Activated naive CD8-positive, alpha-beta T cell (primary cell): Measurements from ENCODE around the gene TYK2.

ENCODE experiments used
- H3K27ac Mint-ChIP-seq: one replicate; pipeline ENCODE4 v1.8.0; 2021; ENCODE audit warnings: mixed read lengths
- H3K27me3 Mint-ChIP-seq: one replicate; pipeline ENCODE4 v1.8.0; 2021; ENCODE audit warnings: mixed read lengths
- H3K36me3 Mint-ChIP-seq: one replicate; pipeline ENCODE4 v1.8.0; 2021; ENCODE audit warnings: mixed read lengths
- H3K4me1 Mint-ChIP-seq: one replicate; pipeline ENCODE4 v1.8.0; 2021; ENCODE audit warnings: low read depth, mixed read lengths
- H3K4me3 Mint-ChIP-seq: one replicate; pipeline ENCODE4 v1.8.0; 2021; ENCODE audit warnings: mild to moderate bottlenecking, mixed read lengths
- H3K9me3 Mint-ChIP-seq: one replicate; pipeline ENCODE4 v1.8.0; 2021; ENCODE audit warnings: low read depth, mixed read lengths

Gene TYK2

GRCh38 chr19:10320602-10321416, 59.6 kb downstream of the TYK2 start:
- Mint-ChIP-seq H3K4me1 (peaks cover 5% of the 10 kb centered on the region), H3K27me3 (no peaks in the 10 kb centered on the region), H3K9me3 (no peaks in the 10 kb centered on the region), H3K27ac (no peak overlapping the region), H3K4me3 (no peak overlapping the region), H3K36me3 (no peaks in the 10 kb centered on the region)

GRCh38 chr19:10318807-10319682, 61.3 kb downstream of the TYK2 start:
- H3K27ac Mint-ChIP-seq: no peak overlapping the region
- no peaks in the 10 kb centered on the region for H3K9me3 Mint-ChIP-seq
- no peaks in the 10 kb centered on the region for H3K36me3 Mint-ChIP-seq
- peaks cover 14% of the 10 kb centered on the region for H3K4me1 Mint-ChIP-seq
- no peak overlapping the region for H3K4me3 Mint-ChIP-seq
- no peaks in the 10 kb centered on the region for H3K27me3 Mint-ChIP-seq

DNA sequence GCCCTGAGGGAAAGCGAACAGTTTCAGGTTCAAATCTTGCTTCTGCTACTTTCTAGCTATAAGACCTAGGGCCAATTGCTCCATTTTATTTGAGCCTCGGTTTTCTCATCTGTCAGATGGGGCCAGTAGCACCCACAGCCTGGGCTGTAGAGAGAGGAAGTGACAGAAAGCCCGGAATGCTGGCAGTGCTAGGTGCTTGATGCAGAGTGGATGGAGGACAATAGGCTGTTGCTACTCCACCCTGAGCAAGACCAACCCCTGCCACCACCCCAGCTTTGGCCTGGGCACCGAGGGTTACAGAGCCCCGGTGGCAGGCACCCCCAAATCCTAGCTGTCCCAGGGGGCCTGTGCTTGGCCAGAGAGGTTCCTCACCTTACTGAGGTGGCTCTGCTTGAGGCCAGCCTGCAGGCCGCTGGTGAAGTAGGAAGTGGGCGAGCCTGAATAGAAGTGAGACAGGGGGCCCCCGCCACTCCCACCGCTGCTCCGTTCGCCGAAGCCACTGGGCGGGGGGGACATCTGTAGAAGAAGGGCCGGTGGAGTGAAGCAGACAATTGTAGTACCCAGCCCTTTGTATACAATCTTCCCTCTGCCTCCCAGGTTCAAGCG, 62.4 kb downstream of the TYK2 start:
- no peak overlapping the region for H3K4me3 Mint-ChIP-seq
- H3K9me3 Mint-ChIP-seq: no peaks in the 10 kb centered on the region
- H3K27me3 Mint-ChIP-seq: no peaks in the 10 kb centered on the region
- peaks cover 14% of the 10 kb centered on the region for H3K4me1 Mint-ChIP-seq
- no peak overlapping the region for H3K27ac Mint-ChIP-seq
- no peaks in the 10 kb centered on the region for H3K36me3 Mint-ChIP-seq

- H3K27ac Mint-ChIP-seq: no peak overlapping the region
- H3K36me3 Mint-ChIP-seq: no peaks in the 10 kb centered on the region
- H3K9me3 Mint-ChIP-seq: no peaks in the 10 kb centered on the region
- H3K27me3 Mint-ChIP-seq: no peaks in the 10 kb centered on the region
- no peak overlapping the region for H3K4me3 Mint-ChIP-seq
- peaks cover 14% of the 10 kb centered on the region for H3K4me1 Mint-ChIP-seq
Observed at GRCh38 chr19:10317045-10317856, 63.1 kb downstream of the TYK2 start.

DNA sequence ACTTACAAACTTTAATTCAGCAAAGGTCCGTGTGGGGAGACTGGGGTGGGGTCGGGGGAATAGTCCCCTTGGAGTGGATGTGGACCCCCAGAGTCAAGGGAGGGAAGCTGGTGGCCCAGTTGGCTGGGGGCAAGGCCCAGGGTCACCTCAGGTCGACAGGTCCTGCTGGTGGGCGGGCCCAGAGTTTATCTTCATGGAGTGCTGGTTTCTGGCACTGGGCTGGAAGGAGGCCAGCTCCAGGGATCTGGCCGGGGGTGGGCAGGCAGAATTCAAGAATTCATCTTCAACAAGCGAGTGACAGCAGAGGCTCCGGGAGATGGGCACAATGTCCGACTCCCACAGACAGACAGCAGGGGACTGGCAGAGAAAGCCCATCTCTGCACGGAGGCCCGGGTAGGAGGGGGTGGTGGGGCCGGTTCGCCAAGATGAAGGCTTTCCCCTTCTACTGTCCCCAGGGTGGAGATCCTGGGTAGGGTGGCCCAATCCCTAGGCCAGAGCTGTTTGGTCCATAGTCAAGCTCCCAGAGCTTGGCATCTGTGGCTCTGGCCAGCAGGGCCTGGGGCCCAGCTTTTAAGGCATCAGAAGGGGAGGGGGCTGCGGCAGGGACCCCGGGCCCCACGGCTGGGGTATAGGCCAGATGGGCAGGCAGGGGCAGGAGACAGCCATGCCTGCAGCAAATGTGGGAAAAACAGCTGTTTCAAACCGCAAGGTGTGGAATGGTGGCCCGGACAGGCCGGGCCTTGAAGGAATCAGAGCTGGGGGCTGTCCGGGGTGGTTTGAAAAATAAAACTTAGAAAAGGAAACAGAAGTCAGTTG, 63.9 kb downstream of the TYK2 start:
- H3K9me3 Mint-ChIP-seq: no peaks in the 10 kb centered on the region
- H3K27me3 Mint-ChIP-seq: no peaks in the 10 kb centered on the region
- H3K4me3 Mint-ChIP-seq: peak overlapping the region; percentile 97
- H3K4me1 Mint-ChIP-seq: peaks cover 14% of the 10 kb centered on the region
- no peaks in the 10 kb centered on the region for H3K36me3 Mint-ChIP-seq
- H3K27ac Mint-ChIP-seq: peak overlapping the region; percentile 55

DNA sequence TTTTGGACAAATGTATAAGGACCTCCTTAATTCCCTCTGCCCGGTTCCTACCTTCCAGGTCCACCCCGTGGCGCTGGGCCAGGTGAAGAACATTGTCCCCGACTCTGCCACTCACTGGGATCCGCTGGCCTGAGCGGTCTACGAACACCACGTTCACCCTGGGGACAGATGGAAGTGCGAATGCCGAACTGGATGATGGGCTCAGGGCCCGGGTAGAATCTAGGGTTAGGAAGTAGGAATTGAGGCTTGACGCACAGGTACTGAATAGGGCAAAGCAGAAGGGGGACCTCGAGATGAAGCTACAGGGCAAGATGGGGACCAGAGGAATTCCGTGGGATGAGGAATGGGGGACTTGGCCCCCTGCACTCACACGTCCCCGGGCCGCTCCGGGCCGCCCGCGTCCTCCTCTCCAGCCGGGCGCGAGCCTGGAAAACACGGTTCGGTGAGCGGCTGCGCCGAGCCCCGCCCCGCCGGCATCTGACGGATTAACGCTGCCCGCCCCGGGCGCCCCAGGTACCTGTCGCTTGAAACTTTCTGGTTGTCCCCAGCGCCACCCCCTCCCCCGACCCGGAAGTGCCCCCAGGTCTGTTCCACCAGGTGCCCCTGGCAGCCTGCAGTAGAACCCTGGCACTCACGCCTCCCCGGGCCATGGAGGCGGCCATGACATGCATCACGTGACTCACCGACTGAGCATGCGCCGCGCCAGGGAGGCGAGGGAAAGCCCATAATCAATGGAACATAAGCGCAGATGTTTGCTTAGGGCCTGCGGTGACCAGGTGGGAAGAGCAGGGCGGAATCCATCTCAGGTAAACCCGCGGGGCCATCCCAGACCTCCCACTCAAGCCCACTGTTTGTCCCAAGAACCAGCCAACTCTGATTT, 64.8 kb downstream of the TYK2 start, which contains the start of gene FDX2:
Gene FDX2, minus strand, starts transcription at position 681 of the 880 bp plus-strand sequence. Its CDS starts 19 bp downstream, at position 662.
- Mint-ChIP-seq H3K9me3 (no peaks in the 10 kb centered on the region), H3K27ac (peak within 1 kb of the TSS; percentile 86), H3K36me3 (no peaks in the 10 kb centered on the region), H3K4me1 (peaks cover 14% of the 10 kb centered on the region), H3K27me3 (no peaks in the 10 kb centered on the region), H3K4me3 (peak within 1 kb of the TSS; percentile 97)

DNA sequence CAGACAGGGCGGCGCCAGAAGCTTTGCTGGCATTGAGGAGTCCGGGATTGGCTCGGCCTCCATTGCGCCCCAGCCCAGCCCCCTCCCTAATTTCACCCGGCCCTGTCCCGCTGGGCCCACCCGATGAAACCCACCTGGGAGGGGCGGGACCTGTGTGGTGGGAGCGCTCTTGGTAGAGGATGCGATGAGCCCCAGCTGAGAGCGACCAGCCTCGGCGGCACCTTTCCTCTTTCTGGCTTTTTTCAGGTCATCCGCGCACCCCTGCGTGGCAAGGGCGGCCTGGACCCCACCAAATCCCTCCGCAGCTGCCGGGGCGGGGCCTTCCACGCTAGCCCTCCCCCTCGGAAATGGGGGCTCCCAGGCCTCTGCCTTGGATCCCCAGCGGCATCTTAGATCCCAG, 70.9 kb downstream of the TYK2 start, which contains the start of gene ZGLP1:
Gene ZGLP1, minus strand, starts transcription at position 393 of the 400 bp plus-strand sequence.
- no peak within 1 kb of the TSS for H3K27ac Mint-ChIP-seq
- no peaks in the 10 kb centered on the region for H3K27me3 Mint-ChIP-seq
- H3K4me1 Mint-ChIP-seq: peaks cover 3% of the 10 kb centered on the region

GRCh38 chr19:10306327-10306726, 74.0 kb downstream of the TYK2 start:
- Mint-ChIP-seq H3K4me1 (peaks cover 4% of the 10 kb centered on the region), H3K4me3 (no peak overlapping the region), H3K27ac (no peak overlapping the region)

More for the DNA sequence above, 70.9 kb downstream of the TYK2 start, which contains the start of gene ZGLP1:
- Mint-ChIP-seq H3K9me3 (no peaks in the 10 kb centered on the region), H3K4me3 (no peak within 1 kb of the TSS), H3K36me3 (no peaks in the 10 kb centered on the region)

DNA sequence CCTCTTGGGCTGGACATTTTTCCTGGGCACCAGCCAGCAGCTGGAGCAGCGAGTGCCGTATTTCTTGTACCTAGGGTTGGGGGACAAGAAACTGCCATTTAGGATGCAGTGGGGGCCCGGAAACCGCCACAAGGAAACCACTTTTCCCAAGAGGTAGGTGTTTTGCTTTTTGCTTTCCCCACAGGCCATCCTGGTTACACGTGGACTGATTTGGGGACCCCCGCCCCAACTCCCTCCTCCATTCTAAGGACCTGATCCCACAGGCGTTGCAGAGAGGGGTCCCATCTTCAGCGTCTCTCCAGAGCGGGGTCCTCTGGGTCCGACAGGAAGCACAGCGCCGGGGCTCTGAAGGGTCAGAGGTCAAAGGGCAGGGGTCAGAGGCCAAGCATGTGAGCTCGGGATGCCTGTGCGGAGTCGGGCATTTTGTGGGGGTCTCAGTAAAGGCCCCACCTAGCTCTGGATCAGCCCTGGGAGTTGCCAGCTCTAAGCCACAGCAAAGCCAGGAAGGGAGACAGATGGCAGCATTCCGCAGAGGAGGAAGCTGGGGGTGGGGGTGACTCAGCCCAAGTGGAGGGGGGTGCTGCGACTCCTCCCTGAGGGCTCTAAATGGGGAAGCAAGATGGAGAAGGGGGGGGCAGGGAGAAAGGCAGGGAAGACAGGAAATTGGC, 75.1 kb downstream of the TYK2 start:
- Mint-ChIP-seq H3K9me3 (no peaks in the 10 kb centered on the region), H3K36me3 (no peaks in the 10 kb centered on the region), H3K4me3 (no peak overlapping the region), H3K27me3 (no peaks in the 10 kb centered on the region), H3K4me1 (peaks cover 4% of the 10 kb centered on the region), H3K27ac (no peak overlapping the region)

More at GRCh38 chr19:10306327-10306726, 74.0 kb downstream of the TYK2 start:
- Mint-ChIP-seq H3K9me3 (no peaks in the 10 kb centered on the region), H3K27me3 (no peaks in the 10 kb centered on the region), H3K36me3 (no peaks in the 10 kb centered on the region)
